ENCODE measurements around the gene TMEM250. TPM values are rescaled to one million over a fixed set of nuclear protein-coding genes. Genes with fewer than 3 reads are reported as not detected.

TMEM250 gene
- total RNA-seq, 2 donors from 2014 or later, result 40.9 to 67.2 TPM

GRCh38 chr9:136145580-136145979 is 26.9 kb upstream of the TMEM250 start:
- DNase-seq, result no peak
- intact Hi-C loops (cut with DNase I), result no loop called here
- Histone ChIP-seq H3K4me1 (no peaks in the 10 kb centered on the region), H3K27ac (no peak overlapping the region), H3K27me3 (peaks cover 6% of the 10 kb centered on the region), H3K4me3 (no peak overlapping the region), H3K9ac (ENCODE audit: low read depth in 2 of 2, low read length in 2 of 2) (no peak overlapping the region), H3K36me3 (no peaks in the 10 kb centered on the region), H3K9me3 (no peaks in the 10 kb centered on the region)
- TF ChIP-seq, protein P1, sequence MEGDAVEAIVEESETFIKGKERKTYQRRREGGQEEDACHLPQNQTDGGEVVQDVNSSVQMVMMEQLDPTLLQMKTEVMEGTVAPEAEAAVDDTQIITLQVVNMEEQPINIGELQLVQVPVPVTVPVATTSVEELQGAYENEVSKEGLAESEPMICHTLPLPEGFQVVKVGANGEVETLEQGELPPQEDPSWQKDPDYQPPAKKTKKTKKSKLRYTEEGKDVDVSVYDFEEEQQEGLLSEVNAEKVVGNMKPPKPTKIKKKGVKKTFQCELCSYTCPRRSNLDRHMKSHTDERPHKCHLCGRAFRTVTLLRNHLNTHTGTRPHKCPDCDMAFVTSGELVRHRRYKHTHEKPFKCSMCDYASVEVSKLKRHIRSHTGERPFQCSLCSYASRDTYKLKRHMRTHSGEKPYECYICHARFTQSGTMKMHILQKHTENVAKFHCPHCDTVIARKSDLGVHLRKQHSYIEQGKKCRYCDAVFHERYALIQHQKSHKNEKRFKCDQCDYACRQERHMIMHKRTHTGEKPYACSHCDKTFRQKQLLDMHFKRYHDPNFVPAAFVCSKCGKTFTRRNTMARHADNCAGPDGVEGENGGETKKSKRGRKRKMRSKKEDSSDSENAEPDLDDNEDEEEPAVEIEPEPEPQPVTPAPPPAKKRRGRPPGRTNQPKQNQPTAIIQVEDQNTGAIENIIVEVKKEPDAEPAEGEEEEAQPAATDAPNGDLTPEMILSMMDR (IDR thresholded peaks at IDR 0.05), result no peak

DNA sequence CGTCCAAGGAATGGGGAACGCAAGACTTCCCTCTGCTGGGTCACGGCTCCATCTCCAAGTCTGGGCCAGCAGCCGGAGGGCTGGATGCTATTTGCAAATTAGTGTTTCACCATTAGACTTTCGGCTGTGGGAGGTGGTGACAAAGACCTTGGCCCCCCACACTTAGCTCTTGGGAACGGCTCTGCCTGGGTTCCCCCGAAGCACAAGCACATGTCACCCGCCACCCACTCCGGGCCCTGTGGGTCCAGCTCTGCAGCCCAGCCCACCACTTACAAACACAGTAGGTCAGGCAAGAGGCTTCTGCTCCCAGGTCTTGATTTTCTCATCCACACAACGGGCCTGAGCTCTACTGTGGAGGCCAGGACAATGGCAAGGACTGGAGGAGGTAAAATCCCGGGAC is 25.8 kb upstream of the TMEM250 start:
- Histone ChIP-seq H3K4me1 (no peaks in the 10 kb centered on the region), H3K9ac (ENCODE audit: low read depth in 2 of 2, low read length in 2 of 2) (no peak overlapping the region), H3K27ac (no peak overlapping the region), H3K9me3 (no peaks in the 10 kb centered on the region), H3K36me3 (no peaks in the 10 kb centered on the region), H3K27me3 (peaks cover 6% of the 10 kb centered on the region), H3K4me3 (no peak overlapping the region)
- no peak for DNase-seq
- intact Hi-C loops (cut with DNase I), result no loop called here
- TF ChIP-seq, protein P1 (IDR thresholded peaks at IDR 0.05), result no peak

- TF ChIP-seq, protein P1 (IDR thresholded peaks at IDR 0.05), result no peak
- Histone ChIP-seq H3K9me3 (no peaks in the 10 kb centered on the region), H3K4me3 (no peak overlapping the region), H3K9ac (ENCODE audit: low read depth in 2 of 2, low read length in 2 of 2) (no peak overlapping the region), H3K36me3 (no peaks in the 10 kb centered on the region), H3K27me3 (peaks cover 6% of the 10 kb centered on the region), H3K27ac (no peak overlapping the region), H3K4me1 (no peaks in the 10 kb centered on the region)
- intact Hi-C loops (cut with DNase I), result no loop called here
- no peak for DNase-seq
Observed at GRCh38 chr9:136143215-136144001, 24.7 kb upstream of the TMEM250 start.

DNA sequence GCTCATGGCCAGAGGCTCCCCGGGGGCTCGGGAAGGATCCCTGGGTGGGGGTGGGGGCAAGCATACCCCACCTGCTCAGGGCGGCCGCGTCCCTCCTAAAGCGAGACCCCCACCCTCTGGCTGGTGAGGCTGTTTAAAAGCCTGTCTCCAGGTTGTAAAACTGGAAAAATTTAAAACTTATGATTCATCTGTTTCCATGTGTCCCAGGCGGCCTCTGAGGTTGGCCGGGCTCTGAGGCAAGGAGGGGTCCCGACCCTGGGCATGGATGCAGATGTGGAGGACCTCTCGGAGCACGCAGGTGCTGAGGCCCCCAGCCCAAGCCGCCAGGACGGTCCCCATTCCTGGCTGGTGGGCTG is 24.2 kb upstream of the TMEM250 start:
- peaks cover 6% of the 10 kb centered on the region for H3K27me3 ChIP-seq
- TF ChIP-seq, protein P1 (IDR thresholded peaks at IDR 0.05), result no peak
- no peaks in the 10 kb centered on the region for H3K4me1 ChIP-seq
- H3K36me3 ChIP-seq, result no peaks in the 10 kb centered on the region
- H3K9me3 ChIP-seq, result no peaks in the 10 kb centered on the region
- no peak overlapping the region for H3K4me3 ChIP-seq
- DNase-seq, result no peak
- no peak overlapping the region for H3K27ac ChIP-seq
- intact Hi-C loops (cut with DNase I), result no loop called here
- H3K9ac ChIP-seq (ENCODE audit: low read depth in 2 of 2, low read length in 2 of 2), result no peak overlapping the region

DNA sequence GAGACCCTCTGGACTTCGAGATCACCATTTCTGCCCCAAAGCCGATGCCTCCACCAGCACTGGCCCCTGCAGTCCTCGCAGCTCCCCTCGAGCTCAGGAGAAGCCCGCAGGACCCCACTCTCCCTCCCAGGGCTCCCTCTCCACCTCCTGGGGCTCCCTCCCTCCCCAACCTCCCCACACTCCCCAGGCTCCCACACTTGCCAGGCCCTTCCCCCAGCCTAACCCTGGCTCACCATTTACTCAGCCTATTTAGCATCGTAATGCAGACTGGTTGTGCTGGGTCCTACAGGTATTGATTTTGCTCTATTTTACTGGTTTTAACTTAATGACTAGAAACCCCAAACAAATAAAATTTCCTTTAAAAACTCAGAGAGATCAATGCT is 23.7 kb upstream of the TMEM250 start:
- intact Hi-C loops (cut with DNase I), result no loop called here
- no peak for DNase-seq

More for the DNA sequence above, 23.7 kb upstream of the TMEM250 start:
- H3K4me1 ChIP-seq, result no peaks in the 10 kb centered on the region
- H3K9me3 ChIP-seq, result no peaks in the 10 kb centered on the region
- no peak overlapping the region for H3K9ac ChIP-seq (ENCODE audit: low read depth in 2 of 2, low read length in 2 of 2)
- H3K36me3 ChIP-seq, result no peaks in the 10 kb centered on the region
- H3K27me3 ChIP-seq, result peaks cover 6% of the 10 kb centered on the region
- H3K4me3 ChIP-seq, result no peak overlapping the region
- TF ChIP-seq, protein P1 (IDR thresholded peaks at IDR 0.05), result no peak
- no peak overlapping the region for H3K27ac ChIP-seq
